ENCODE measurements around the gene TMEM50A.
"Not testable (repeated sequence)": the region's sequence is repeated elsewhere in the genome, so short reads cannot be mapped to it uniquely, and the experiment has no call there.

- peak; percentile 19; the same call in 1 of the 2 replicates for TF ChIP-seq CTCF (IDR thresholded peaks at IDR 0.05)
- TF ChIP-seq ZFX (IDR thresholded peaks at IDR 0.05; ENCODE audit: borderline replicate concordance), result not testable (repeated sequence)
These were observed 8.2 kb upstream of the TMEM50A start for GRCh38 chr1:25329950-25330349.

Measured in 22Rv1 (cell line).